ENCODE measurements around the gene USP31. TPM values are rescaled to one million over a fixed set of nuclear protein-coding genes. Genes with fewer than 3 reads are reported as not detected.
A peak's percentile ranks its signal among the peaks of the same experiment; 100 is the strongest.

USP31 gene
- total RNA-seq, 1 experiment from 2014 or later, result 6.7 TPM

DNA sequence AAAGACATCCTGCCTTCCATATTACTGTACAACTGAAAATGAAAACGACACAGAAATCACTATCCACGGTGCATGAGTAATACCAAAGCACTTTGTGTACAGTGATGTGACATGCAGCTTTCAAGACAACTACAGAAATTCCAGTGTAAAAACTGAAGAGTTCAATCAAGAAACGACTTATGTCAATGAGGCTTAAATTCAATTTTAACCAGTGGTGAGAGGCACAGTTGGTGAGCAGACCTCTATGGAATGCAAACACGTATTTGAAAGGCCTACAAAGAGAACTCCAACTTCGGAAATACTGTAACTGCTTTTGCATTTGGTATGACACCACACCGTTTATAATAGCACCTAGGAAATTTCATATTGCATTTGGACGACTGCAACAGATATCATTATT, 87.6 kb downstream of the USP31 start:
- H3K4me2 ChIP-seq (ENCODE audit: low read length), result no peak overlapping the region
- DNase-seq (no peak), ATAC-seq (no peak)
- no peak overlapping the region for H2AFZ ChIP-seq (ENCODE audit: low read length)
- POLR2A ChIA-PET (ENCODE audit: unreplicated experiment), result no interaction called here
- TF ChIP-seq EZH2phosphoT487 (IDR thresholded peaks at IDR 0.05; ENCODE audit: borderline replicate concordance, low read length), result no peak
- no peak for TF ChIP-seq CTCF (conservative IDR thresholded peaks at IDR 0.05; ENCODE audit: low read depth, low read length)
- TF ChIP-seq EZH2 (IDR thresholded peaks at IDR 0.05; ENCODE audit: low read length, unreplicated experiment), result no peak
- H3K9me3 ChIP-seq (ENCODE audit: low read length), result no peaks in the 10 kb centered on the region
- no peak overlapping the region for H3K9ac ChIP-seq (ENCODE audit: low read length)
- no TSS peak for BruUV-seq (replicated peaks)
- no peaks in the 10 kb centered on the region for H3K36me3 ChIP-seq (ENCODE audit: low read depth, low read length)
- intact Hi-C loops (cut with micrococcal nuclease), result loop anchor here (5.0 kb wide), 1 partner anchor 84 kb away; no protein-coding TSS in a partner anchor
- no peak overlapping the region for H3K27ac ChIP-seq (ENCODE audit: low read length)
- no peaks in the 10 kb centered on the region for H3K79me2 ChIP-seq (ENCODE audit: low read length)
- no peaks in the 10 kb centered on the region for H3F3A ChIP-seq (ENCODE audit: low read length, unreplicated experiment)
- H3K4me3 ChIP-seq (ENCODE audit: low read length), result no peak overlapping the region
- H3K9me2 ChIP-seq (replicated peaks; ENCODE audit: low read length), result no peaks in the 10 kb centered on the region
- CTCF ChIA-PET, result no interaction called here
- H3K4me1 ChIP-seq (ENCODE audit: insufficient read depth, low read length), result no peaks in the 10 kb centered on the region
- no peaks in the 10 kb centered on the region for H3K27me3 ChIP-seq (ENCODE audit: low read length)
- H4K20me1 ChIP-seq (ENCODE audit: low read length), result no peaks in the 10 kb centered on the region

DNA sequence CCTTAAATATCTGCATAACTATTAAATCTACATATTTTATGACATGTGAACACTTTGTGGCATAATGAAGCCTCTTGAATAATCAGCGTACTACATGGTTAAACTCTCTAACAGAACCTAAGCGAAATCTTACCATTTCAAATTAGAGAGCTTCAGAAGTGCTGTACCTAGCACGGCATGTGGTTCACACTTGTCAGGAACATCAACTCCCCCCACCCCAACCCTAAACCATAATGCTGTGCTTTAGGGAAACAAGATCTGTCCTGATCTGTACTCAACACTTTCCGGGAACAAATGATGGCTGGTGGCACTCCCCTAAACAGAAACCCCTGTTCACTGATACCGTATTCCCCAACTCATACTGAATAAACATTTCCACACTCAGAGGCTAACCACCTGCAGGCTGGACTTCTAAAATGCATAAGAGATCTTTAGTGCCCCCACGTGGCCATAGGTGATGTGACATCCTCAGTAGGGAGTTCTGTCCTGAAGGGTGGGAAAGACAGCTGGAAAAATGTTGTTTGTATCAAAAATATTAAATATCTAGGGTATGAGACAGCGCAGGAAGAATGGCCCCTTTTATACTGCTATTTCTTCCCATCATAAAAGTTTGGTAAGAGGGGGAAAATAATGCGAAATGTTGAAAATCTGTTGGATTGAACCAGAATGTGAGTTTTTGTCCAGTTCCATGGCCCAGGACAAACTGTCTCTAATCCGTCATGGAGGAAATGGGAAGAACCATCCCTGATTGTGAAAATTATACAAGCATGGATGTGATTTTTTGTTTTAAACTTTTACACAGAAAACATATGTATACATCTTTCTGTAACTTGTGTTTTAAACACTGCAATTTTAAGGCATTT, 88.6 kb downstream of the USP31 start:
- H3K4me1 ChIP-seq (ENCODE audit: insufficient read depth, low read length), result no peaks in the 10 kb centered on the region
- H4K20me1 ChIP-seq (ENCODE audit: low read length), result no peaks in the 10 kb centered on the region
- no peaks in the 10 kb centered on the region for H3K9me3 ChIP-seq (ENCODE audit: low read length)
- H3F3A ChIP-seq (ENCODE audit: low read length, unreplicated experiment), result no peaks in the 10 kb centered on the region
- H3K27ac ChIP-seq (ENCODE audit: low read length), result no peak overlapping the region
- H3K4me3 ChIP-seq (ENCODE audit: low read length), result no peak overlapping the region
- no peak overlapping the region for H3K4me2 ChIP-seq (ENCODE audit: low read length)
- CTCF ChIA-PET, result no interaction called here
- no peak overlapping the region for H2AFZ ChIP-seq (ENCODE audit: low read length)
- no peak overlapping the region for H3K9ac ChIP-seq (ENCODE audit: low read length)
- POLR2A ChIA-PET (ENCODE audit: unreplicated experiment), result interaction anchor here (0.5 kb wide), 1 partner anchor 127 kb away, joined by 5 read pairs; no protein-coding TSS in a partner anchor
- TF ChIP-seq EZH2phosphoT487 (IDR thresholded peaks at IDR 0.05; ENCODE audit: borderline replicate concordance, low read length) (no peak), CTCF (conservative IDR thresholded peaks at IDR 0.05; ENCODE audit: low read depth, low read length) (peak; percentile 85)
- intact Hi-C loops (cut with micrococcal nuclease), result loop anchor here (5.0 kb wide), 1 partner anchor 83 kb away; no protein-coding TSS in a partner anchor
- no peaks in the 10 kb centered on the region for H3K36me3 ChIP-seq (ENCODE audit: low read depth, low read length)
- H3K27me3 ChIP-seq (ENCODE audit: low read length), result no peaks in the 10 kb centered on the region
- H3K79me2 ChIP-seq (ENCODE audit: low read length), result no peaks in the 10 kb centered on the region
- H3K9me2 ChIP-seq (replicated peaks; ENCODE audit: low read length), result no peaks in the 10 kb centered on the region
- ATAC-seq, result peak; percentile 91
- no TSS peak for BruUV-seq (replicated peaks)
- DNase-seq, result peak; percentile 75

DNA sequence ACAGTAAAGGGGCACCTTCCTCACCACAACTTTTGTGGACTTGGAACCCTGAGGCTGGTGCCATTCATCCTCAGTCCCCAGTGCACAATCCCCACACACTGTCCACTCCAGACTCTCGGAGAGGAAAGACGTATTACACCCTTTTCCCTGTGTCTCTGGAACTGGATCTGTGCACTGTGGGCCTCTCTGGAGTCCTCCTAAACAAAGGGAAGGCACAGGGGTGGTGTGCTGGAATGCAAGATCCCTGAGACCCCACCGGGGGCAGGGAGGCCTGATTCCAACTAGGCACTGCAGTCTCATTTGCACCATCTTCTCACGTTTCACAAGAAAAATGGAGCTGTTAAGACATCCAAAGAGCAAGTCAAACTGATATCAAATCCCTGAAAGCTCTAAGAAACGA, 89.8 kb downstream of the USP31 start:
- BruUV-seq (replicated peaks), result no TSS peak
- no peaks in the 10 kb centered on the region for H3K9me2 ChIP-seq (replicated peaks; ENCODE audit: low read length)
- no peak for ATAC-seq
- TF ChIP-seq EZH2phosphoT487 (IDR thresholded peaks at IDR 0.05; ENCODE audit: borderline replicate concordance, low read length) (no peak), EZH2 (IDR thresholded peaks at IDR 0.05; ENCODE audit: low read length, unreplicated experiment) (no peak), CTCF (conservative IDR thresholded peaks at IDR 0.05; ENCODE audit: low read depth, low read length) (no peak)
- ChIA-PET POLR2A (ENCODE audit: unreplicated experiment) (no interaction called here), CTCF (no interaction called here)
- no peak for DNase-seq
- H3K79me2 ChIP-seq (ENCODE audit: low read length), result no peaks in the 10 kb centered on the region
- no peak overlapping the region for H3K4me3 ChIP-seq (ENCODE audit: low read length)
- H4K20me1 ChIP-seq (ENCODE audit: low read length), result no peaks in the 10 kb centered on the region
- H3K27ac ChIP-seq (ENCODE audit: low read length), result no peak overlapping the region
- no peaks in the 10 kb centered on the region for H3F3A ChIP-seq (ENCODE audit: low read length, unreplicated experiment)
- H3K4me2 ChIP-seq (ENCODE audit: low read length), result no peak overlapping the region
- no peaks in the 10 kb centered on the region for H3K27me3 ChIP-seq (ENCODE audit: low read length)
- H3K4me1 ChIP-seq (ENCODE audit: insufficient read depth, low read length), result no peaks in the 10 kb centered on the region
- intact Hi-C loops (cut with micrococcal nuclease), result no loop called here
- no peaks in the 10 kb centered on the region for H3K36me3 ChIP-seq (ENCODE audit: low read depth, low read length)
- no peak overlapping the region for H2AFZ ChIP-seq (ENCODE audit: low read length)
- H3K9me3 ChIP-seq (ENCODE audit: low read length), result no peaks in the 10 kb centered on the region
- H3K9ac ChIP-seq (ENCODE audit: low read length), result no peak overlapping the region
